Measurements from ENCODE around the gene SGPL1. TPM values are rescaled to one million over a fixed set of nuclear protein-coding genes. Genes with fewer than 3 reads are reported as not detected.

Gene SGPL1
- total and polyA plus RNA-seq, 2 of the 8 experiments (the other 6 are each of a cell fraction or from before 2014, with no cell fraction given) = 20.5 to 51.6 TPM

DNA sequence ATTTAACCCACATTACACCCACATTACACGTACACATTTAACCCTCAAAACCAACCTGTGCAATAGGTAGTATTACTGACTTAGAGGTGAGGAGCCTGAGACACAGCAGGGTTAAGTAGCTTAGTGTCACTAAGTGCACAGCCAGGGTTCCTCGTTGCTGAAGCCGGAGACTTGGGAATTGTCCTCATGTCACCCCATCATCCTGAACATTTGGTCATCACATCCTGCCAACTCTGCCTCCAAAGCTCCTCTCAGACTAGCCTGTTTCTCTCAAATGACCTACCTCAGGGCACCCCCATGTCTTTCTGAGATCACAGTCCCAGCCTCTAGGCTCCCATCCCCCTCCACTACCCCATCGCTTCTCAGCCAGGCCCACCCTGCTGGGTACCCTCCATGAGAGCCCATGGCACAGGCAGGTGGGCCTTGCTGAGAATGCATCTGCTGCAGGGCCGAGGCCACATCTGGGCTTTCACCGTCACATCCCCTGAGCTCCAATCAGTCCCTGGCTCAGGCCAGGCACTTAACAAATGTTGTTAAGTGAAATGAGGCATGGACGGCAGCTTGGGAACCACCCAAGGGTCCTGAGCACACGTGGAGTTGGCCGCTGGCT lies 93.7 kb downstream of the SGPL1 start (continued):
- no peak for TF ChIP-seq NRF1 (IDR thresholded peaks at IDR 0.05; ENCODE audit: low read depth, low read length)
- no peak for TF ChIP-seq BACH1 (IDR thresholded peaks at IDR 0.05; ENCODE audit: low read length)
- TF ChIP-seq POLR2AphosphoS5 (IDR thresholded peaks at IDR 0.05; ENCODE audit: low read depth, low read length) = no peak
